LNCAP (cell line): ENCODE data around the gene PRF1.

Experiments used
- CTCF ChIP-seq: fragments of 450-650 bp; IDR thresholded peaks from 2 replicates; pipeline ENCODE4 v1.5.1; 2017; ENCODE audit warnings: mild to moderate bottlenecking

PRF1 gene

GRCh38 chr10:70560511-70560941, 42.0 kb downstream of the PRF1 start:
- no peak for TF ChIP-seq CTCF

- no peak for TF ChIP-seq CTCF
These were observed 42.7 kb downstream of the PRF1 start for GRCh38 chr10:70559861-70560260.

GRCh38 chr10:70558871-70559810, 43.4 kb downstream of the PRF1 start:
- peak; percentile 63 for TF ChIP-seq CTCF

- TF ChIP-seq CTCF, result no peak
These were observed 44.2 kb downstream of the PRF1 start for GRCh38 chr10:70558295-70558694.

GRCh38 chr10:70557876-70558275, 44.7 kb downstream of the PRF1 start:
- no peak for TF ChIP-seq CTCF

- TF ChIP-seq CTCF, result no peak
These were observed 45.3 kb downstream of the PRF1 start for GRCh38 chr10:70557086-70557845.

GRCh38 chr10:70555371-70555770, 47.2 kb downstream of the PRF1 start:
- TF ChIP-seq CTCF, result no peak
